Activated effector memory CD4-positive, alpha-beta T cell treated with anti-CD3 and anti-CD28 coated beads, Interleukin-2, amount 50 U/mL, for 16 hours (primary cell): ENCODE results near the gene ICE1.
"Not testable (repeated sequence)": the region's sequence is repeated elsewhere in the genome, so short reads cannot be mapped to it uniquely, and the experiment has no call there.

ENCODE experiments used
- DNase-seq: peaks from one replicate; pipeline ENCODE4 v3.0.0-alpha.2; 2020

Gene ICE1

DNA sequence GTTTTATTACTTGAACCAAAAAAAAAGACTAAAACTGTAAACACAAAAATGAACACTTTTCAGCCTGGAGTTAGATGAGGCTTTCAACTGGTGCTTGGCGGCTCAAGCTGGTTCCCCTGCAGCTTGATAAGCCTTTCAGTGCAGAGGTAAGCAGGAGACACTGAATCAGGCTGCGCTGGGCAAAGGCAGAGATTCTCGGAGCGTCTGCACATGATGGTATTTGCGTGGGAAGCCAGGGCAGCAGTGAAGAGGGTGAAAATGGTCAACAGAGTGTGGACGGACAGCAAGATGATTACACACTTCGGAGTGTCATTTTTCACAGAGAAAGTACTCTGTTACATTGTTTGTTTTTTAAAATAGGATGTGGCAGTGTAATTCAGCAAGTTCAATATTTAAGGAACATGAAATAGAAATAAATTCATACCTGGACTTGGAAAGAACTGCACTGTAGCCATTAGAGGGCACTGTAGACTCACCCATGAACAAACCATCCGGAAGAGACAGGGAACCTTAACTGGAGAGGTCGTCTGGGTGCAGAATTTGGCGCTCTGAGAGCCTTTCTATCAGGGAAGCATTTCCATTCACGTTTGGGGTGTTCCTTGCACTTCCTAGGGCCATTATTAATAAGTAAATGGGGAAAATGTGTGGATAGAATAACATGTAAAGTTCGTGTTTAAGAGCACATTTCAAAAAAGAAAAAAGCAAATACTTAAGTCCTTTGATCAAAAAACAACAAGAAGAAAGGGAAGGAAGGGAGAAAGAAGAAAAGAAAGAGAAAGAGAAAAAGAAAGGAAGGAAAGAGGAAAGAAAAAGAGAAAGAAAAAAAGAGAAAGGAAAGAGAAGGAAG, 69.8 kb downstream of the ICE1 start:
- DNase-seq = peak; percentile 69

DNA sequence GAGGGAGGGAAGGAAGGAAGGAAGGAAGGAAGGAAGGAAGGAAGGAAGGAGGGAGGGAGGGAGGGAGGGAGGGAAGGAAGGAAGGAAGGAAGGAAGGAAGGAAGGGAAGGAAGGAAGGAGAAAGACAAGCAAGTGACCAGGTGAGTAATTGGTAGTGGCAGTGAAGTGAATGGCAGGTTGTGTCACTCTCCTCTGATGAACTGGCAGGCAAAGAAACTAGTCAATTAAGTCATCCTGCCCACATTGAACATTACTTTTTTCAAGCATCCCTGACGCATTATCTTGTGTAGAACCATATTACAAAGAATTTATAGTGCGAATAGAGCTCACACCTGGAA, 70.4 kb downstream of the ICE1 start:
- DNase-seq = not testable (repeated sequence)

DNA sequence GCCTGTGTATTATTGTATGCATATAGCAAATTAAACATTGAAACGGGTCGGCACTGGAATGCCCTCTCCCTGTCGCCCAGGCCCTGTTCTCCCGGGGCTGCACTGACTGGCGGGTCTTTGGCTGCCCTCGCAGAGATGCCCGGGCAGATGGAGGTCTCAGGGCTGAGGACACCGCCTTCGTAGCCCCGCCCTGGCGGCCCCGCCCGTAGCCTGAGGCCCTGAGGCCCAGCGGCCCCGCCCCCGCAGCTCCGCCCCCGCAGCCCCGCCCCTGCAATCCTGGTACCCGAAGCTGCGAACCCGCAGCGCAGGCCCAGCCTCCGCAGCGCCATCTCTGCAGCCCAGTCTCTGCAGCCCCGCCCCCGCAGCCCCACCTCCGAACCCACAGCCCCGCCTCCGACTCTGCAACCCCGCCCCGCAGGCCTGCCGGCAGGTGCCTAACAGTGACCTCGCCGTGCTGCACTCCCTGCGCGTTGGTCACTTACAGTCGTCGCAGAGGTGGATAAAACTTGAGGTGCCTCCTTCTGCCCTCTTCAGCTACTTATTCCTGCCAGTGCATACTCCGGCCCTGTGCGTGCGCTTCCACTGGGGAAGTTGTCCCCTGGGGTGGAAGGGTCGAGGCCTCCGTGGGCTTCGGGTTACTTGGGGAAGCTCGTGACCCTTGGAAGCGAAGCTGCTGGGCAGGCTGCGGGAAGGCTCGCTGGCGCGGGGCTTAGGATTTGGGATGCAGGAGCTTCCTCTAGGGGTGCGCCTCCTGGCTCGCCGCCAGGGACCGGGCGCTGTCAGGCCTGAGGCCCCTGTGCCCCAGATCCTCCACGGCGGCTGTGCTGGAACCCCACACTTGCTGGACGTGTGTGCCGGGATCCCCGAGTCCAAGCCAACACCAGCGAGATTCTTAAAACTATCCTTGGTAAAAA, 72.3 kb downstream of the ICE1 start:
- DNase-seq = peak; percentile 94

DNA sequence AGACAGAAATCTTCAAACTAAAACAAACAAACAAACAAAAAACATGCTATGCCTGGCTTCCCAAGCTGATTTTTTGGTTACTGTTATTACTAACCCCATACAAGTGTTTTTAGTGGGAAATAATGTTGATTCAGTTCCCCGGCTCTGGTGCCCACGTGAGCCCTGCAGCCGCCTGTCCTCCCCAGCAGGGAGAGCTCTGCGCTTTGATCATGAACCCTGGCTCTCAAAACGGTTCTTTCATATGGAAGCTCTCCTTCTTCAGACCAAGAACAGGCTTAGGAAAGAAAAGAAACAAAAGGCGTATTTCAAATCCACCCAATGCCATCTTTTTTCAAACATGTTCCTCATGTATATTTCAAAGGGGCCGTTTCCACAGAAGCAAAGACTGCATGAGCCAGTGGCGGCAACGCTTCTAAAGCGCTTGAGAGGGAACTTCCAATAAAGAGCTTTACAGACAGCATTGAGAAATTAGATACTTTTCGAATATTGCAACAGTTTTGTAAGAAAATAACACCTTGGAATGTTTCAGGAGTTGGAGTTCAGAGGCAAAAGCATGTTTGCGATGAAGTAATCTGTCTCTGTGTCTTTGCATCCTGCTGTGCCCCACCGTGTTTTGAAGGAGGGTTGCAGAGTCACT, 74.8 kb downstream of the ICE1 start:
- DNase-seq = peak; percentile 65

DNA sequence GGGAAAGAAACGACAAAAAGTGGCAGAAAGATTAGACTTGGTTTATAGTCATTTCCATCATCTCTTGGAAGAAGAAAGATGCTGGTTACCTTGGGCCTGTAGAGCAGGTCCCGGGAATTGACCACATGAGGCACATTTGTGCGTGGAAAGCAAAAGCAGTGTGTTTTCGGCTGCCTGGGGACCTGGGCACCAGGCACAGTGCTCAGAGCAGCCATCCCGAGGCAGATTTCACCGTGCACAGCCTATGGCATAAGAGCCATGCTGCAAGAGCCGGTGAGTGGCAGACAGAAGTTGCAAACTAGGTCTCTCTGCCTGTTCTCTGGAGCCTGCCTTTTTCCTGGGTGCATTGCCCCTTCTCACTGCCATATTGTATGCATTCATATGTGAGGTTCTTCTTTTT, 77.0 kb downstream of the ICE1 start:
- no peak for DNase-seq

DNA sequence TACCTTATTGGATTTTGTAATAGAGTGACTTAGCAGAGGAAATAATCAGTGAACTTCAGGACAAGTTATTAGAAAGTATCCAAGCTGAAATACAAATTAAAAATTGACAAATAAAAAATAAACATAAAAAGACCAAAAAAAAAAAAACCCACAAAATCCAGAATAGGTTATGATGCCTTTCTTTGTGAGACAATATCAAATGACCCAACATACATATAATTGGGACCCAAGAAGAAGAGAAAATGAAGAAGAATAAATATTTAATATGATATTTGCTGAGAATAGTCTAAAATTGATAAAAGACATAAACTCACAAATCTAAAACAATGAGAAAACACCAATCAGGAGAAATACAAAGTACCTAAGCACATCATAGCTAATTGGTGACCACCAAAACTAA, 81.8 kb downstream of the ICE1 start:
- DNase-seq = no peak

DNA sequence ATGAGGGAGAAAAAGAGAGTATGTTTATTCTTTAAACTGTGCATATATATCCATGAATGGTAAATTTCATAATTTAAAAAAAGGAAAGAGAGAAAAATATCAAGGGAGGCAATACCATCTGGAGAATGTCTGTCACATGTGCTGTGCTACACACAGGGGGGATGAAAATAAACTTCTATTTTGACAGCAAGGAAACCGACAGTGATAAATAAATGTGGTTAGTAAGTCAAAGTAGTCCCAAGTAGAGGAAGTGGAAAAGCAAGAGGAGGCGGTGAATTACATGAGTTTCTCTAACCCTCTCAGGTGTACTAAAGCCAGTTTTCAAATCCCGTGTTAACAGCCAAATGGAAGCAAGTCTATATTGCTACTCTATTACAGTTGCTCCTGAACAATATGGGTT, 83.3 kb downstream of the ICE1 start:
- no peak for DNase-seq

DNA sequence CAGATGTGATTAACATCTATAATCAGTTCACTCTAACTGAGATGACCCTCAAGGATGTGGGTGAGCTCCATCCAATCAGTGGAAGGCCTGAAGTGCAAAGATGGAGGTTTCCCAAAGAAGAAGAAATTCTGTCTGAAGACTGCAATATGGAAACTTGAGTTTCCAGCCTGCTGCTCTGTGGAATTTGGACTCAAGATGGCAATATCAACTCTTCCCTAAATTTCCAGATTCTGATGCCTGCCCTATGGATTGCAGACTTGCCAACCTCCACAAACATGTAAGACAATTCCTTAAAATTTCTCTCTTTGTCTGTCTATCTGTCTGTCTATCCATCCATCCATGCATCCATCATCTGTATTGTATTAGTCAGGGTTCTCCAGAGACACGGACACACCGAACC, 85.9 kb downstream of the ICE1 start:
- DNase-seq = no peak

DNA sequence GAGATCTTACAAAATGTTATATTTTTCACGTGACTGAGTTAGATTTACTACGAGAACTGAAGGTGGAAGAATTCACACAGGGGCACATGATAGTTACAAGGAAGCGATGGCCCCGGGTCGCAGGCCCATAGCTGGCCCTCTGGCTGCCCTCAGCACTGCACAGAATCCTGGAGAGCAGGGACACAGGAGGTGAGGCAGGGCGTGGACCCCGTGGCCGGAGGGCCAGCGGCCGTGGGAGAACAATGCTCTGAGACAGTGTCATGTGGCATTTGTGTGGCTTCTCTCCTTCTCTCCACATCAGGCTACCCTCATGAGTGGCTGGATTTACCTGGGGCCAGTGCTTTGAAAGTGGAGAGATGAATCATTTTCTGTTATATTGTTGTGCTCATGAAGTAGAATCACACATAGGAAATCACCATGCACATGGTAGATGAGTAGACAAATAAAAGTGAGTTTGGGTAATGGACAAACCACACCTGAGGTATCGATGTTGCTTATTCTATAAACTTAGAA, 89.5 kb downstream of the ICE1 start:
- DNase-seq = no peak

DNA sequence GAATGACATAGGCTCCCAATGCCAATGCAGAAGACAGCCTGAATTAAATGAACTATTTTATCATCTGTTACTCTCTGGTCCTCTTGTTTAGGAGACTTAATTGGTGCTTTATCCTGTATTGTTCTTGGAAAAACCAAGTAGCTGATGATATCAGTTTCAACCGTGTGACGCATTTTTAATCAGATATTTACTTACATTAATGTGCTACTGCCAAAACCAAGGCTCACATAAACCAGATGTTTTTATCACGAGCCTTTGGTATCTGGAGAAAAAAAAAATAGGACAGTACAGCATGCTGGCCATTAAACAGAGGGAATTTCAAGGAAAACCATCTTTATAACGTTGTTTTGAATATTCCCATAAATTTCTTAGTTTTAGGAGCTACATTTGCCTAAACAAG, 90.1 kb downstream of the ICE1 start:
- no peak for DNase-seq

DNA sequence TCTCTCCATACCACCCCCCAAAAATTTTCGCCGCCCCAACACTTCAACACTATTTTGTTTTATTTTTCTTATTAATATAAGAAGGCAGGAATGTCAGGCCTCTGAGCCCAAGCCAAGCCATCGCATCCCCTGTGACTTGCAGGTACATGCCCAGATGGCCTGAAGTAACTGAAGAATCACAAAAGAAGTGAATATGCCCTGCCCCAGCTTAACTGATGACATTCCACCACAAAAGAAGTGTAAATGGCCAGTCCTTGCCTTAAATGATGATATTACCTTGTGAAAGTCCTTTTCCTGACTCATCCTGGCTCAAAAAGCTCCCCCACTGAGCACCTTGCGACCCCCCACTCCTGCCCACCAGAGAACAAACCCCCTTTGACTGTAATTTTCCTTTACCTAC, 98.1 kb downstream of the ICE1 start:
- not testable (repeated sequence) for DNase-seq

DNA sequence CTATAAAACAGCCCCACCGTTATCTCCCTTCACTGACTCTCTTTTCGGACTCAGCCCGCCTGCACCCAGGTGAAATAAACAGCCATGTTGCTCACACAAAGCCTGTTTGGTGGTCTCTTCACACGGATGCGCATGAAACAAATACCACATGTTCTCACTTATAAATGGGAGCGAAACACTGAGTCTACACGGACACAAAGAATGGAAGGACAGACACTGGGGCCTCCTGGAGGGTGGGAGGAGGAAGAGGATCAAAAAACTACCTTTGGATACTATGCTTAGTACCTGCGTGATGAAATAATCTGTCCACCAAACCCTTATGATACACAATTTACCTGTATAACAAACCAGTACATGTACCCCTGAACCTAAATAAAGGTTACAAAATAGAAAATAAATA, 98.6 kb downstream of the ICE1 start:
- no peak for DNase-seq

DNA sequence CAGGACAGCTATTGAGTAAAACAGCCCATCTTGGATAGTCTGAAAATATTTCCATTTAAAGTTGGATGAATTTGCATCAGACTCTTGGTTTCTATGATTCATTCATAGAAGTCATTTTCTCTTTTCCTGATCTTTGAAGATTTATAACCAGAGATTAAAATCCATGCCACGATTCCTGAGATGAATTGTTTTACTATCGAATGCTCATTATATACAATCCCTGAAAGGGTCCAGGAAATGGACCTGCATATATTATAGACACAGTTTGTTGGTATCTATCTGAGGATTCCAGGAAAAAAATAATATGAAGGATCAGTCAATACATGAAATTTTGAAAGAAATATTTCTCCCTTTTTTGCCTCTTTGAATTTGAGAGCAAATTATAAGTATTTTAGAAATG, 99.0 kb downstream of the ICE1 start:
- DNase-seq = no peak

DNA sequence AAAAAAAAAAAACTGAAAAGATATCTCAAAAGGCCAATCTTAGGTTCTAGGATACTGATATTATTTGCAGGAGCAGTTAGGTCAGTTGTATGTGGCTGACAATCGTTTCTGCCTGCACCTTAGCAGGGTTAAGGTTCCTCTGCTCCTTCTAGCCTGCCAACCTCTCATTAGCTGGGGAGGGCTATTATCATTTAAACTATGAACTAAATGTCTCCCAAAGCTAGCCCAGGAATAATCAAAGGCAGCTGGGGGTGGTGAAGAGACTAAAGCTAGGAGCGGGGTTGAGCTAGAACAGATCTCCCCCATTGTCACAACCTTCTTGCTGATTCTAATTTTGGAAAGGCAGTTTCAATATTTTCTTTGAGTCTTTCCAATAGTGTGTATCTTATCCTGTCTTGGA, 99.9 kb downstream of the ICE1 start:
- DNase-seq = no peak

DNA sequence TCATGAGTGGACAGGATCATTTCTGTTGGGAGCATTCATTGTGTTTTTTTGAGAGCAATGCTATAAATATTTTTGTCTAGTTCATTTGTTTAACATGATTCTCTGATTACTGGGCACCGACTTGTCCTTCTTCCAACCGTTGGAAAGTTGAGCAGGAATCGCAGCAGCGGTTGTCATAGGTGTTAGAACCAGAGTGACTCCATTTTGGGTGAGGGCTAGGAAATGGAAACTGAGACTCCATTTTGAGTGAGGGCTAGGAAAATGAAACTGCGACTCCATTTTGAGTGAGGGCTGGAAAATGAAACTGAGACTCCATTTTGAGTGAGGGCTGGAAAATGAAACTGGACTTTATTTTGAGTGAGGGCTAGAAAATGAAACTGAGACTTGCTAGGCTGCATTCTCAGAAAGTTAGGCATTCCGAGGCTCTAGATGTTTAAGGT, 100.6 kb downstream of the ICE1 start:
- DNase-seq = no peak

DNA sequence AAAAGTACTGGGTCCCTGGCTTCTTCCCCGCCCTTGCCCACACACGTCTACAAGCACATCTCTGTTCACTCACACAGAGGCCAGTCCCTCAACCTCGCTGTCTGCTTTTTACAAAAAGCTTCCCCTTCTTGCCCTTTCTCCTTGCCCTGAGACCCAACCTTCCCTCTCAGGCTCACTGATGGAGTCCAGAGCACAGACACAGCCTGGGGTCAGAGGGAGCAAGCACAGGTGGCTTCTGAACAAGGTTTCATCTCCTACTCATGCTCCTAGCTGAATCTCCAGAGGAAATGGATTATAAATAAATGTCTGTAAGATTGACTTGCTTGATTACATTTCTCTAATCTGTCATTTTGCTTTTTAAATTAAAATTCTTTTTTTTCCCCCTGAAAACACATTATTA, 101.8 kb downstream of the ICE1 start:
- no peak for DNase-seq

DNA sequence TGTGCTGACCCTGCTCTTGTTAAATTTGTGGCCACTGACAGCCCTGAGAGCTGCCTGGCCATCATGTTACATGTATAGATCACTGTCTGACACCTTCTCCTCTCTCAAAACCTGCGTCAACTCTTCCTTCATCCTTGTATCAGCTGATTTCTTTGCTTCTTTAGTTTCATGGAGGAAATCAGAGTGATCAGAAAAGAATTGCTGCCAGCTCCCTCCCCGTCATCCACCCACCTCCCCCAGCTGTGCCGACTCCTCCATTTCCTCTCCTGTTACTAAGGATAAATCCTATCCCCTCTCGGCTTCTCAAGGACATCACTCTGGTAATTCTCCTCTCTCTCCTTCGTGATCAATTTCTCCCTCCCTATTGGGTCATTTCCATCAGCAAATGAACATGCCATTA, 108.9 kb downstream of the ICE1 start:
- no peak for DNase-seq

DNA sequence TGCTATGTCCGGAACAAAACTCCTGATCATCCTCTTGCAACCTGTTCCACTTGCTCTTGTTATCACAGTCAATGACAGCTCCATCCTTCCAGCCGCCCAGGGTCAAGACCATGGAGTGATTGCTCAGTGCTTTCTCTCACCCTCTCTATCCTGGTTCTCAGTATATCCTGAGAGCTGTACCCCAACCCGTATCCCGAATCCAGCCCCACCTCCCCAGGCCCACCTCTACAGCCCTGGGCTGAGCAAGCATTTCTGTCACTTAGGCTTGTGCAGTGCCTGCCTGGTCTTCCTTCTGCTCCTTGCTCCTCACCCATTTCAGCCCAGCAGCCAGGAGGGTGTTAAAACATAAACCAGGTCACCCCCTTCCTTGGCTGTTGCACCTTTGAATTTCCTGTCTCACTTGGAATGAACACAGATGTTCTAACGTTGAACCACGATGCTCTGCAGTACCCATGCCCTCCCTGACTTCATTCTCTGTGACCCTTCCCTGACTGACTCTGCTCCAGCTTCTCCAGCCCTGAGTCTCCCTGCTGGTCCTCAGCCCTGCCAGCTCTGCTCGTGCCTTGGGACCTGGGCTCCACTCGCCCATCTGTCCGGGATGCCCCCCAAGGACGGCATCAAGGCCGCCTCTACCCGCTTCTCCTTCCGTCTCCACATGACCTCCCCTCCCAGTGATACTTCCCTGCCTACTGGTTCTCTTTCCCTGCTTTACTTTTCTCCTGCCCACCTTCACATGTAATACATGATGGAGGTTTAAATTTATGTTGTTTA, 110.0 kb downstream of the ICE1 start:
- no peak for DNase-seq

DNA sequence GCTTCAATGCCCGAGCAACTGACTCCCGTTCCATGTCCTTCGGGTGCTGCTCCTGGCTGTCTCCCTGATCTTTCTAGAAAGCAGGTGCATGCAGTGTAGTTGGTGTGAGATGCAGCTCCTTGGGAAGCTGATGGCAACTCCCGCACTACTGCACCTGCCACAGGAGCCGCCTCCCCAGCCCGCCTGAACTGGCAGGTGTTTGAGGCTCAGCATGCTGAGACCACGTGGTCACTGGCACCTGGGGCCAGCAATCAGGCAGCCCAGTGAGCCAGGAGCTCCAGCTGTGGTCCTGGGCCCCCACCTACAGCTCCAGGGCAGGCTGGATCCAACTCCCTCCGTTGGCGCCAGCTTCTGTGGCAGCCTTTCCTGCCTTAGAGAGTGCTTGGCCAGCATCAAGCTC, 111.5 kb downstream of the ICE1 start:
- DNase-seq = no peak

DNA sequence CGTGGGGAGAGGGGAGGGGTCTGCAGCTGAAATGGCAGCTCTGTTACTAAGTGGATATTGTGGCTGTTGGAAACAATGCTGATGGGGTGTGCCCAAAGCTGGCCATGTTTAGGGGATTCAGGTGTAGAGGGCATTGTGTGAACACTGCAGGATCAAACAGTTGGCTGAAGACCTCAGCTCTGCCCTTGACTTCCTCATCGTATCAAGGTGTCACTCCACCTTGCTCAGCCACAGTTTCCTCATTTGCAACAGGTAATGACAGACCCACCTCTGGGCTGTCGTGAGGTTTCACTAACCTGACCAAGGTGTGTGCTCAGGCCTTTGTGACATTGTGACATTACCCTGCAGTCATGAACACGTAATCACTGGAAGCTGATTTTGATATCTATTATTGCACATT, 111.9 kb downstream of the ICE1 start:
- DNase-seq = no peak

DNA sequence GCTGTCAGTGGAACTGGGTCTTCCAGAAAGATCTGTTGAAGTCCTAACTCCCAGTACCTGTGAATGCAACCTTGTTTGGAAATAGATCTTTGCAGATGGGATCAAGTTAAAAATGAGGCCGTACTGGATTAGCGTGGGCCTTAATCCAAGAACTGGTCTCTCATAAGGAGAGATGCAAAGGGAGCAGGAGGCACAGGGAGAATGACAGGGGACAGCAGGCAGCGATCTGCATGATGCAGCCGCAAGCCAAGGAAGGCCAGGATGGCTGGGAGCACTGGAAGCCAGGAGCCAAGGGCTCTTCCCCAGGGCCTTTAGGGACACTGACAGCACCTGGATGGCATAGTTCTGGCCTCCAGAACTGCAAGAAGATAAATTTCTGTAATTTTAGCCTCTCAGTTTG, 114.4 kb downstream of the ICE1 start:
- no peak for DNase-seq

DNA sequence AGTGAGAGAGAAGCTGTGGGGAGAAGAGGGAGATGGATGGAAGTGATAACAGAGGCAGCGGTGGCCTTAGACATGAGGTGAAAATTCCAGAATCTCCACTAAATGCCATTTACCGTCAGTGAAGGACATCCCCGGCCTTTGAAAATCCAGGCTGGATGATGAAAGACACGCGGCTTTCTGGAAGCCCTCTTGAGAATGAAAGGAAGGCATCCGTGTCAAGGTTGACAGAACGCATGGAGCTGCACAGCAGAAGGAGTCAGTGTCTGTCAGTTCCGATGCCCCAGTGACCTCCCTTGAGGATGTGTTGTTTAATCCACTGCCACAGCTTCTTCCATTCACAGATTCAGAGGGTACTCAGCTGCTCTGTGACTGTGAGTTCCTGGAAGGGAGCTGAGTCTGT, 114.9 kb downstream of the ICE1 start:
- DNase-seq = no peak

DNA sequence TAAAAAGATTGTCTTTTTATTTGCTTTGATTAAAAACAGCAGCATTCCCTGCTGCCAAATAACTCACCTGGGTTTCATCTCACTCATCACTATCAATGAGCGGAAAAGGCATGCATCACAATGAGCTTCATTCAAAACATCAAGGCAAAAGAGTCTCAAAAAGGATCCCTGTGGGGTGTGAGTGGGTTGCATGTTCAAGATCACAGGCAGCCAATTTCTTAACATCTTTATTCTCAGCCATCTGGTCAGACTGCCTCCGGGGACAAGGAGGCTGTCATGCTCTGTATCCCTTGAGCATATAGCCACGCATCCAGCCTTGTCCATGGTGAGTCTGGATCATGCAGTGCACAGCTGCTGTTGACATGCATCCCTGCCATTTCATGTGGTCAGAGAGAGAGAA, 117.1 kb downstream of the ICE1 start:
- no peak for DNase-seq
